Activated naive CD8-positive, alpha-beta T cell treated with anti-CD3 and anti-CD28 coated beads, Interleukin-2, amount 50 U/mL, for 16 hours (primary cell): ENCODE measurements around the gene RASL12.

Experiments
- DNase-seq: peaks from one replicate; pipeline ENCODE4 v3.0.0-alpha.2; 2020; ENCODE audit warnings: low read depth, low spot score

The RASL12 gene

GRCh38 chr15:65092911-65093792 lies 25.4 kb upstream of the RASL12 start:
- DNase-seq, result no peak

DNA sequence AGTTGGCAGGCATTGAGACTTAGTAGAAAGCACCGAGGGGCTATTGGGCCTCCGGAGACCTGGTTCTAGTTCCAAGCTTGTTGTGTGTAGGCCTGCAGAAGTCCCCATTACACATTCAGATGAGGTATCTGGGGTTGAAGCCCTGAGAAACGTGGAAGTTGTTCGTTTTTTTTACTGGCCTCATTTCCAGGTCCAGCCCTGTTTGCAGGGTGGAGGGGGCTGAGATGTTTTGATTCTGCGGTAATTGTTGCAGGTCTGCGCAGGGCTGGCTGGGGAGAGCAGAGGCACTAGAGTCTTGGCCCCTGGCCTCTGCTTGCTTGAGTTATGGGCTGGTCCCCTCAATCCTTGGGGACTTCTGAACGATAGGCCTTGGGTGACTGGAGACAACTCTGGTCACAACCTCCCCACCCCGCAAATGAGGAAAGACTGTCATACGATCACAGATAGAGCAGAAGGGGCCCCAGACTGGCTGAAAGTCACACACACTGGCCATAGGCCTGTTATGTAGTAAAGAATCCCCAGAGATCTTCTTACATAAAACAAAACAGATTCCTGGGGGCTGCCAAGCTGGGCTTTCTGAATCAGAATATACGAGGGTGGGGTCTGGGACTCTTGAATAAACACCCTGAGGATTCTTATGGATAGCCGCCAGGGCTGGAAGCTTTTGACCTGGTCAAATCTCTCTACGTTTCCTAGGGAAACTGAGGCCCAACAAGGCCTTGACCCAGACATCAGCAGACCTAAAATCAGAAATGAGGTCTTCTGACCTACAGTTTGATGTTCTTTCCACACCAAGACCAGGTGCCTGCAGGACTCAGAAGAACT lies 24.4 kb upstream of the RASL12 start:
- DNase-seq, result no peak

- no peak for DNase-seq
These were observed 21.5 kb upstream of the RASL12 start for GRCh38 chr15:65089206-65089824.

- DNase-seq, result no peak
These were observed 20.8 kb upstream of the RASL12 start for GRCh38 chr15:65088643-65089021.

DNA sequence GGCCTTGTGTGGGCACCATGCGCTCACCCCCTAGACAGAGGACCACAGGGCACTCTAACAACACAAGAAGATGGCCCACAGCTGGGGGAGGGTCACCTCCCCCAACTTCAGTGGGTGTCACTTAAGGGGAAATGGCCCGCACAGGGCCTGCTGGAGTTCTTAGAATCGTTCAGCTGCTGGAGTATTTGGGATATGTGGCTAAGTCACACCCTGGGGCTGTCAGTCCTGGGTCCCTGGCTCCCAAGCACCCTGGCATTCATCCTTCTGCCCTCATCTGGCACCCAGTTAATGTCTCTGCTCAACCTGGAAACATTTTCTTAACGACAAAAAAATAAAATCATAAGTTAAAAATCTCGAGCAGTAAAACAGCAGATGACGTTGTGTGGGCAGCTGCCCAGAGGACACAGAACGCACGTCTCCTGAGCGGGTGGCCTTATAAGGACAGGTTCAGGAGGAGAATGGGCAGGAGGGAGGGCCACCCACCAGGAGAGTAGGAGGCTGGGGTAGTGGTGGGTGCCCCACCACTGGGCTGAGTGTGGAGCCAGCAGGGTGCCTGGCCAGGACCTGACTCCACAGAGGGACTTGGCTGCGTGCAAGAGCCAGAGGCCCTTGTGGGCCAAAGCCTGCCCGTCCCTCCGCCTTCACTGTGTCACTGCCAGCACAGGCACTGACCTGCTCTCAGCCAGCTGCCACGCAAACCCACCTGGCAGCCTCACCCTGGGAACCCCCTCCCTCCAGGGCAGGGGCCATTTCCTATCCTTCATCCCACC lies 20.3 kb upstream of the RASL12 start:
- no peak for DNase-seq

GRCh38 chr15:65087411-65087810 lies 19.6 kb upstream of the RASL12 start:
- DNase-seq, result no peak

GRCh38 chr15:65086680-65087111 lies 18.9 kb upstream of the RASL12 start:
- no peak for DNase-seq

DNA sequence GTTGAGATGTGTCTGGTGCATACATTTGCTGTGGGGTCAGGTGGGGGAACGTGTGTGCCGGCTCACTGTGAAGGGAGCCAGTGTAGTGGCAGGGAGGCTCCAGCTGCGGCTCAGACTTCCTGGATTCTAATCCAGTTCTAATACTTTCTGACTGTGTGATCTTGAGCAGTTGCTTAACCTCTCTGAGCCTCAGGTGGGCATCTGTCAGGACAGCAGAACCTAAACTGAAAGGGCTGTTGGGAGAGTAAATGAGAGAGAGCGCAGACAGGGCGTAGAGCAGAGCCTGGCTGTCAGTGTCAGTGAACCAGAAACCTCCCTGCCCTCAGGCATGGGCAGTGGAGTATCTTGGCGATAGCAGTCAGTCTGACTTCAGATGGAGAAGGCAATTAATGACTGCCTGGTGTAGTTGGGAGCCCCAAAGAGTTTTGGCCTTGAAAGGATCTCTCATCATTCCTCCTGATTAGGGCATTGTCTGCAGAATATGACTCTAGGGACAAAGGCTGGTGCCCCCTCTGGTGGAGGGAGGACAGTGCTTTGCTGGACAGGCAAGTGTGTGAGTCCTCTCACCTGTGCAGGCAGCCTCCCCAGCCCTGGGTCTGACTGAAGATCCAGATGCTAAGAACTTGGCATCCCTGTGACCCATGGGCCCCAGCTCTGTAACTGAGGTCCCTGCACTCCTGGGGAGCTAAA lies 18.3 kb upstream of the RASL12 start:
- no peak for DNase-seq

DNA sequence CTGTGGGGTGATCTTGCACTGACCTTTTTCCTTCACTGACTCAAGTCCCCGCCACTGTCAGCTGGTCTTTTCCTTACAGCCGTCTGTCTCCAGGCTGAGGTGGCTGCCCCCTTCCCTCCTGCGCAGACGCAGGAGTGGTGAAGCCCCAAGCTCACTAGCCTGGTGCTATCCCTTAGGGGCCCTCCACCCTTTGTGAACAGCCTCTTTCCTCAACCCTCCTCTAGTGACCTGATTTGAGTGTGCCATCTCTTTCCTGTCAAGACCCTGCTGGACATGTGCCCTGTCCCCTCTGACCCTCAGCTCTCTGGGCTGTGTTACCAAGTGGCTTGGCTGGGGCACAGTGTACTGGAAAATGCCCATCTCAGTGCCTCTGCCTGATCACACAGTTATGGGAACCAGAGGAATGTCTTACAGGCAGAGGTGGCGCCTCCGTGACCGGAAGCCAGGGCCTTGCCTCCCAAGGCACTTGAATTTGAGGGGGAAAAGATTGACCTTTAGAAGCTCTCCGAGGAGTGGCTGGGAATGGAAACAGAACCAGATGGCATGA lies 17.5 kb upstream of the RASL12 start:
- DNase-seq, result no peak

DNA sequence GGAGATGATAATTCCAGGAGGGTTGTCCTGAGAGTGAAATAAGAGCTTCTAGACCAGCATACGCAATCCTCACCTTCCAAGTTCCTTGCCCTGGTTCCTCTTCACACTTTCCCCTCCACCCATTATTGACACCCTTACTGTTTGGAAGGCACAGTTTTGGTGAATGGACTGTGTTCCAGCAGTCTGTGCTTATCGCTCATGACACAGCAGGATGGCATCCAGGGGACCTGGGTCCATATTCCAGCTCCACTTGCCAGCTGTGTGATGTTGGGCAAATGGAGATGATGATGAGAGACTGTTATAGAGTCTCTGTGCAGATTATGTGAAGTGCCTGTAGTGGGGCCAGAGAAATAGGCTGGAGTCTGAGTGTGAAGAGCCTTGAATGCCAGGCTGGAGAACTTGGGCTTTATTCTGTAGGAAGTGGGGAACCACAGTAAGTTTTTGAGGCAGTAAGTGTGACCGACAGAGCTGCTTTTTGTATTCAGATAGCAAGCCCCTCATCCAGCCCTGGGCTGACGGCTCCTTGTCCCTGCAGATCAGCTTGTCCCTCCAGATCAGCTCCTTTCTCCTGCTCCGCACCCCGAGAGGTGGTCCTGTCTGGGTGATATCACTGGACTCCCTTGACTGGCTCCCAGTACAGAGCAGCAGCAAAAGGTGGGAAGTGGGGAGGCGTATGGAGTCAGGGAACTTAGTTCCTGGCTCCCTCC lies 16.9 kb upstream of the RASL12 start:
- DNase-seq, result no peak

- DNase-seq, result no peak
These were observed 15.5 kb upstream of the RASL12 start for GRCh38 chr15:65083262-65083701.

DNA sequence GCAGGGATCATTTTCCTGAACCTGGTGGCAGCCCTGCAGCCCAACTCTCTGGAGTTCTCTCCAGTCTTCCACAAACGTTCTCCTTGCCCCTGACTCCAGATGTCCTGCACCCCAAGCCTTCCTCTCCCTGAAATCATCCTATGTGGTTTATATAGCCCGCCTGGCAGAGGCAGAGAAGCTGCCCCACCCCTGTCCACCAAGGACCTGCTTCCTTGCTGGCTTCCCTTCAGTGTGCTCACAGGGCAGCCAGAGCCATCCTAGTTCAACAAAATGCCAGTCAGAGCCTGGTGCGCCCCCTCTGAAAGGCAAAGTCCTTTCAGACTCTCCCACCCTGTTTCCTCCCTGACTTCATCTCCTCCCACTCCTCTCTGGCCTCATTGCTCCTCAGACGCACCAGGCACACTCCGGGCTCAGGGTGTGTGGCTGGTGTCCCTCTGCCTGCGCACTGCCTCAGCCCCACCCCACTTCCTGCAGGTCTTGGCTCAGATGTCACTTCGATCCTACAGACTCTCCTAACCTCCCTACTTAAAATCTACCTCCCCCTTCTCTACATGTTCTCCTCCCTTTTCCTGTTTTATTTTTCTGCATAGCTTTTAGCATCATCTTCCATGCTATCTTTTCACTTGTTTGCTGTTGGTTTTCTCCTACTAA lies 14.6 kb upstream of the RASL12 start:
- no peak for DNase-seq

- DNase-seq, result no peak
These were observed 14.0 kb upstream of the RASL12 start for GRCh38 chr15:65081758-65082157.

DNA sequence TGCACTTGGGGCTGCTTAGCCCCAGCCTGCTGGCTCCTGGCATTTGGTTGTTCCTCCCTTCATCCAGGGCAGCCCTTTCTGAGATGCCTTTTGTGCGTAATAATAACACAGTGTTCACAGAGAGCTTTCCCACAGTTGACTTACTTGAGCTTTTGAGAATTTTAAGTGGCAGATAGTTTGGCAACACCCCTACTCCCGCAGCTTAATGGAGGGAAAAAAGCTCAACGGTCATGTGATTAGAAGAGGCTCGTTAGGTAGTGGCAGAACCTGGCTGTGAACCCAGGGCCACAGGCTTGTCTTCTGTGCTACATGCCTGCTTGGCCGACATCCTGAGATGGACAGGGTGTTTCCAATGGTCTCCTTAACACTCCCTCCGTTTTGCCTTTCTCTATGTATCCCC lies 13.5 kb upstream of the RASL12 start:
- DNase-seq, result no peak

DNA sequence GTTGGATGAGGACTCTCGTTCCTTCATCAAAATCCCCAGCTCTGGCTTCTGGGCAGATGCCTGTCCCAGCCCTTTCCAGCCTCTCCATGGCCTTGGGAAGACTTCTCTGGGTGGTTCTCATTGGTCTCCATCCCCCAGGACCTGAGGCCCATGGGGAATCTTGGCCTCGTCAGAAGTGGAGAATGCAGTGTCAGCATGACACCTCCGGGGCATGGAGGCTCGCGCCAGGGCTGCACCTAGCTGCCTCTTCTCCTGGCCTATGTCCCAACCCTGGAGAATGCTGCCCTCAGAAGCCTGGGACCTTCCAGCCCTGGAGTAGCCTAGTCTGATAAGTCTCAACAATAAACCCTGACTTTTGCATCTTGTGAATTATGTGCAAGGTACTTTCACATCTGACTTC lies 11.8 kb upstream of the RASL12 start:
- no peak for DNase-seq

GRCh38 chr15:65077981-65078352 lies 10.2 kb upstream of the RASL12 start:
- no peak for DNase-seq

GRCh38 chr15:65077291-65077980 lies 9.6 kb upstream of the RASL12 start:
- DNase-seq, result no peak

GRCh38 chr15:65076486-65077290 lies 8.9 kb upstream of the RASL12 start, which contains the start of gene KBTBD13:
Gene KBTBD13, plus strand, starts transcription at chr15:65076746. Its CDS starts 70 bp downstream, at chr15:65076816.
- DNase-seq, result no peak
